Transverse colon (tissue), 4 donors: ENCODE data around the gene INA. TPM values are rescaled to one million over a fixed set of nuclear protein-coding genes. Genes with fewer than 3 reads are reported as not detected.
A peak's percentile ranks its signal among the peaks of the same experiment; 100 is the strongest.
"Not testable (repeated sequence)": the region's sequence is repeated elsewhere in the genome, so short reads cannot be mapped to it uniquely, and the experiment has no call there.

Source experiments
- DNase-seq: peaks from one replicate; pipeline ENCODE4 v3.0.0-alpha.2; 2019
- H3K27ac ChIP-seq, 4 donors: fragments of 200-600 bp; sonication (generic); 2 replicates each; pipeline ENCODE4 v1.5.1; 2016 to 2018; ENCODE audit warnings: inconsistent platforms in 4 of 4
- H3K27me3 ChIP-seq: fragments of 200-600 bp; sonication (generic); 2 replicates; pipeline ENCODE4 v1.5.1; 2017; ENCODE audit warnings: inconsistent platforms
- H3K36me3 ChIP-seq, 4 donors: fragments of 200-600 bp; sonication (generic); 2 replicates each; pipeline ENCODE4 v1.5.1; 2017 to 2019; ENCODE audit warnings: inconsistent platforms in 4 of 4
- H3K4me1 ChIP-seq, 4 donors: fragments of 200-600 bp; sonication (generic); 2 replicates each; pipeline ENCODE4 v1.5.1; 2017 to 2020; ENCODE audit warnings: inconsistent platforms in 4 of 4
- H3K4me3 ChIP-seq, 4 donors: fragments of 200-600 bp; sonication (generic); 1 replicate in 1 of 4; 2 replicates in 3 of 4; pipeline versions ENCODE4 v1.5.1 to v1.6.1; 2017 to 2019; ENCODE audit warnings: inconsistent platforms in 4 of 4
- H3K9me3 ChIP-seq, 2 donors: fragments of 200-600 bp; sonication (generic); 2 replicates each; pipeline ENCODE4 v1.5.1; 2017 to 2019; ENCODE audit warnings: inconsistent platforms in 2 of 2
- CTCF ChIP-seq, 5 experiments: fragments of 200-600 bp in 3 of 5; fragments of 450-650 bp in 2 of 5; sonication (generic) in 3 of 5; IDR thresholded peaks; 1 replicate in 2 of 5; 2 replicates in 3 of 5; pipeline ENCODE4 v1.5.1; 2016 to 2017; ENCODE audit warnings: antibody characterized with exemption in 5 of 5, inconsistent platforms in 3 of 5, mild to moderate bottlenecking in 2 of 5, moderate library complexity in 1 of 5
- EP300 ChIP-seq: sonication (generic); formaldehyde crosslinking; IDR thresholded peaks from one replicate; pipeline ENCODE4 v1.6.1; 2017; ENCODE audit warnings: antibody characterized with exemption, low read depth
- POLR2A ChIP-seq: fragments of 450-650 bp; IDR thresholded peaks from one replicate; pipeline ENCODE4 v1.6.1; 2016; ENCODE audit warnings: antibody characterized with exemption, mild to moderate bottlenecking, moderate library complexity
- POLR2AphosphoS5 ChIP-seq, 3 donors: sonication (generic); formaldehyde crosslinking; IDR thresholded peaks; one replicate each; pipeline ENCODE4 v1.6.1; 2016; ENCODE audit warnings: antibody characterized with exemption in 3 of 3
- WGBS, 2 donors: methylation state at CpG; one replicate each; pipeline ENCODE4 v1.1.5; 2018; ENCODE audit warnings: low coverage in 1 of 2; 5-methylcytosine and 5-hydroxymethylcytosine counted together
- in situ Hi-C, 4 donors: fragments of 200-750 bp; cut with MboI; loops; one replicate each; pipeline versions ENCODE4 v1.15.0 to v1.15.1; 2017; ENCODE audit warnings: low sequenced_read_pairs in 3 of 4, low pct_ligation_motif_present in 1 of 4, low pct_unique_long_range_greater_than_20kb in 1 of 4
- intact Hi-C: fragments of 100-400 bp; cut with DNase I; formaldehyde crosslinking; loops from one replicate; pipeline ENCODE4 v1.15.1; 2023; ENCODE audit warnings: low total_unique reads
- total RNA-seq, 4 donors: library from RNA; depleted of rRNA; stranded (reverse); fragments of >200 nt; gene quantifications; one replicate each; pipeline ENCODE4 v1.1.0, GENCODE V29; 2016

Gene INA
- total RNA-seq, 4 donors from 2014 or later, result 0.60 to 1.1 (median 0.95) TPM

- intact Hi-C loops (loop anchor here (5.0 kb wide), 1 partner anchor 324 kb away; the partner anchor contains the start of gene CNNM2), in situ Hi-C loops (loop anchor here (5.0 to 25.0 kb wide), 5 partner anchors 129 to 329 kb away; partner anchors contain the start of gene CNNM2 (in 4 of the 4))
- Histone ChIP-seq H3K27me3 (no peaks in the 10 kb centered on the region), H3K27ac (peak overlapping the region; percentile 83 to 90 (median 86)), H3K4me3 (peak overlapping the region in 1 of 4 donors; percentile 18), H3K4me1 (peaks cover 9 to 49% (median 29%) of the 10 kb centered on the region in 4 donors), H3K9me3 (no peaks in the 10 kb centered on the region), H3K36me3 (no peaks in the 10 kb centered on the region)
- WGBS, 2 donors, result 21 to 26% methylated on average over 5 to 7 of the region's 7 CpGs
- TF ChIP-seq CTCF (IDR thresholded peaks at IDR 0.05) (no peak), EP300 (peak; percentile 53), POLR2A (peak; percentile 19), POLR2AphosphoS5 (IDR thresholded peaks at IDR 0.05) (peak; percentile 53 to 70 (median 63))
- DNase-seq, result peak; percentile 92
Measured at GRCh38 chr10:103241262-103242011, 35.5 kb upstream of the INA start.

- in situ Hi-C loops (loop anchor here (5.0 to 25.0 kb wide), 5 partner anchors 132 to 332 kb away; partner anchors contain the start of gene CNNM2 (in 4 of the 4)), intact Hi-C loops (loop anchor here (5.0 kb wide), 1 partner anchor 327 kb away; the partner anchor contains the start of gene CNNM2)
- Histone ChIP-seq H3K36me3 (no peaks in the 10 kb centered on the region), H3K4me3 (no peak overlapping the region), H3K27ac (no peak overlapping the region), H3K4me1 (peaks cover 8 to 34% (median 19%) of the 10 kb centered on the region in 4 donors), H3K9me3 (no peaks in the 10 kb centered on the region), H3K27me3 (no peaks in the 10 kb centered on the region)
- WGBS, 2 donors, result 31 to 33% methylated on average over 3 to 9 of the region's 9 CpGs
- TF ChIP-seq CTCF (IDR thresholded peaks at IDR 0.05) (peak; percentile 82 to 91 (median 86)), POLR2A (no peak), POLR2AphosphoS5 (IDR thresholded peaks at IDR 0.05) (peak in 1 of 3 donors; percentile 29)
- peak; percentile 83 for DNase-seq
Measured at GRCh38 chr10:103244666-103245271, 32.2 kb upstream of the INA start.

GRCh38 chr10:103245587-103245986 is 31.4 kb upstream of the INA start, which contains the start of gene RPEL1:
TSS of gene RPEL1 (plus strand) at chr10:103245887. CDS start at chr10:103245997, 110 bp downstream.
- H3K36me3 ChIP-seq, H3K4me3 ChIP-seq, H3K27ac ChIP-seq, DNase-seq, intact Hi-C loops, H3K27me3 ChIP-seq, H3K9me3 ChIP-seq: not testable (repeated sequence)
- H3K4me1 ChIP-seq, result peaks cover 6 to 25% (median 11%) of the 10 kb centered on the region in 4 donors
- 88 to 90% methylated on average over 7 of the region's 7 CpGs for WGBS, 2 donors
- in situ Hi-C loops, result loop anchor here in 3 of 4 donors (10.0 to 25.0 kb wide), 4 partner anchors 133 to 333 kb away; partner anchors contain the start of gene CNNM2 (in 3 of the 3)

- 73 to 77% methylated on average over 4 of the region's 4 CpGs for WGBS, 2 donors
- no peak for TF ChIP-seq POLR2AphosphoS5 (IDR thresholded peaks at IDR 0.05)
- no peak for TF ChIP-seq CTCF (IDR thresholded peaks at IDR 0.05)
- TF ChIP-seq EP300, result no peak
- TF ChIP-seq POLR2A, result no peak
- no peak overlapping the region for H3K4me3 ChIP-seq
- intact Hi-C loops, result no loop called here
- no peak overlapping the region for H3K27ac ChIP-seq
- H3K4me1 ChIP-seq, result peaks cover 0 to 18% (median 4%) of the 10 kb centered on the region in 4 donors
- no peaks in the 10 kb centered on the region for H3K9me3 ChIP-seq
- no peak for DNase-seq
- in situ Hi-C loops, result loop anchor here in 3 of 4 donors (10.0 to 25.0 kb wide), 4 partner anchors 134 to 334 kb away; partner anchors contain the start of gene CNNM2 (in 3 of the 3)
- H3K27me3 ChIP-seq, result no peaks in the 10 kb centered on the region
- H3K36me3 ChIP-seq, result no peaks in the 10 kb centered on the region
Measured at GRCh38 chr10:103246324-103246723, 30.6 kb upstream of the INA start.
